PC-3 (cell line): ENCODE data around the gene ADAMTS3. TPM values are rescaled to one million over a fixed set of nuclear protein-coding genes. Genes with fewer than 3 reads are reported as not detected.

Experiments
- ATAC-seq: fragments of 200-7000 bp; cut with Tn5 transposase; 2 replicates; pipeline ENCODE4 v1.9.1; 2020; ENCODE audit warnings: mild to moderate bottlenecking, moderate library complexity
- BruUV-seq: library from RNA; stranded (reverse); fragments of 400-500 nt; replicated peaks from 2 replicates; lab custom pipeline; 2021; lab: Mats Ljungman, UMichigan
- CTCF ChIA-PET: fragments of 300-600 bp; sonication (Branson Sonifier 250); formaldehyde crosslinking; loops from one replicate; lab custom pipeline; 2022; ENCODE audit warnings: antibody characterized with exemption; lab: Charles Lee
- POLR2A ChIA-PET: fragments of 300-600 bp; sonication (Branson Sonifier 250); formaldehyde crosslinking; loops from one replicate; lab custom pipeline; 2022; ENCODE audit warnings: antibody characterized with exemption; ENCODE audit not compliant: unreplicated experiment; lab: Charles Lee
- DNase-seq: peaks from one replicate; pipeline ENCODE4 v3.0.0-alpha.2; 2015
- H2AFZ ChIP-seq: fragments of 300-600 bp; sonication (generic); 2 replicates; pipeline ENCODE4 v1.6.0; 2016; ENCODE audit warnings: antibody characterized with exemption, low read length
- H3F3A ChIP-seq: fragments of 300-600 bp; sonication (generic); one replicate; pipeline ENCODE4 v1.6.0; 2017; ENCODE audit warnings: antibody characterized with exemption, low read length, control low read depth, mild to moderate bottlenecking; ENCODE audit not compliant: unreplicated experiment
- H3K27ac ChIP-seq: fragments of 300-600 bp; sonication (generic); 2 replicates; pipeline ENCODE4 v1.5.1; 2016; ENCODE audit warnings: mild to moderate bottlenecking, low read length
- H3K27me3 ChIP-seq: fragments of 300-600 bp; sonication (generic); 2 replicates; pipeline ENCODE4 v1.6.1; 2016; ENCODE audit warnings: low read length, mixed read lengths
- H3K36me3 ChIP-seq: fragments of 300-600 bp; sonication (generic); 2 replicates; pipeline ENCODE4 v1.6.1; 2016; ENCODE audit warnings: low read depth, mixed run types, low read length, mixed read lengths
- H3K4me1 ChIP-seq: fragments of 300-600 bp; sonication (generic); 2 replicates; pipeline ENCODE4 v1.5.1; 2016; ENCODE audit warnings: low read length; ENCODE audit not compliant: insufficient read depth
- H3K4me2 ChIP-seq: fragments of 300-600 bp; sonication (generic); 2 replicates; pipeline ENCODE4 v1.6.0; 2016; ENCODE audit warnings: low read length
- H3K4me3 ChIP-seq: fragments of 300-600 bp; sonication (generic); 2 replicates; pipeline ENCODE4 v1.5.1; 2016; ENCODE audit warnings: mild to moderate bottlenecking, low read length, mixed read lengths
- H3K79me2 ChIP-seq: fragments of 300-600 bp; sonication (generic); 2 replicates; pipeline ENCODE4 v1.6.1; 2017; ENCODE audit warnings: low read length, mixed read lengths
- H3K9ac ChIP-seq: fragments of 300-600 bp; sonication (generic); 2 replicates; pipeline ENCODE4 v1.6.0; 2016; ENCODE audit warnings: mild to moderate bottlenecking, low read length
- H3K9me2 ChIP-seq: fragments of 300-600 bp; sonication (generic); replicated peaks from 2 replicates; pipeline ENCODE4 v1.6.1; 2016; ENCODE audit warnings: mixed run types, low read length, mixed read lengths
- H3K9me3 ChIP-seq: fragments of 300-600 bp; sonication (generic); 2 replicates; pipeline ENCODE4 v1.6.1; 2016; ENCODE audit warnings: low read length, mixed read lengths
- H4K20me1 ChIP-seq: fragments of 300-600 bp; sonication (generic); 2 replicates; pipeline ENCODE4 v1.6.1; 2016; ENCODE audit warnings: low read length, mixed read lengths
- EZH2 ChIP-seq: fragments of 300-600 bp; sonication (generic); IDR thresholded peaks from one replicate; pipeline ENCODE4 v1.6.1; 2017; ENCODE audit warnings: antibody characterized with exemption, mild to moderate bottlenecking, low read length; ENCODE audit not compliant: unreplicated experiment
- EZH2phosphoT487 ChIP-seq: fragments of 300-600 bp; sonication (generic); IDR thresholded peaks from 2 replicates; pipeline ENCODE4 v1.6.1; 2018; ENCODE audit warnings: mild to moderate bottlenecking, antibody characterized with exemption, low read length, borderline replicate concordance
- intact Hi-C: fragments of 100-400 bp; cut with micrococcal nuclease; formaldehyde crosslinking; loops from 2 replicates; pipeline ENCODE4 v1.9.0; 2023
- total RNA-seq: library from RNA; depleted of rRNA; stranded (reverse); fragments of >200 nt; gene quantifications from 2 replicates; pipeline ENCODE4 v1.2.3, GENCODE V29; 2014
- TF ChIP-seq, protein P1 (sequence below): fragments of 300-600 bp; sonication (generic); conservative IDR thresholded peaks from 2 replicates; pipeline ENCODE4 v1.5.1; 2017; ENCODE audit warnings: antibody characterized with exemption, low read depth, mild to moderate bottlenecking, low read length

ADAMTS3 gene
- total RNA-seq, 1 experiment from 2014 or later: 3.5 TPM

- no peaks in the 10 kb centered on the region for H3K9me3 ChIP-seq
- H3K36me3 ChIP-seq: no peaks in the 10 kb centered on the region
- intact Hi-C loops: no loop called here
- H3K4me1 ChIP-seq: no peaks in the 10 kb centered on the region
- H3K27ac ChIP-seq: no peak overlapping the region
- no peak overlapping the region for H3K4me2 ChIP-seq
- no peak overlapping the region for H3K9ac ChIP-seq
- no peaks in the 10 kb centered on the region for H3K9me2 ChIP-seq
- no TSS peak for BruUV-seq
- TF ChIP-seq EZH2 (no peak), EZH2phosphoT487 (no peak)
- TF ChIP-seq, protein P1, sequence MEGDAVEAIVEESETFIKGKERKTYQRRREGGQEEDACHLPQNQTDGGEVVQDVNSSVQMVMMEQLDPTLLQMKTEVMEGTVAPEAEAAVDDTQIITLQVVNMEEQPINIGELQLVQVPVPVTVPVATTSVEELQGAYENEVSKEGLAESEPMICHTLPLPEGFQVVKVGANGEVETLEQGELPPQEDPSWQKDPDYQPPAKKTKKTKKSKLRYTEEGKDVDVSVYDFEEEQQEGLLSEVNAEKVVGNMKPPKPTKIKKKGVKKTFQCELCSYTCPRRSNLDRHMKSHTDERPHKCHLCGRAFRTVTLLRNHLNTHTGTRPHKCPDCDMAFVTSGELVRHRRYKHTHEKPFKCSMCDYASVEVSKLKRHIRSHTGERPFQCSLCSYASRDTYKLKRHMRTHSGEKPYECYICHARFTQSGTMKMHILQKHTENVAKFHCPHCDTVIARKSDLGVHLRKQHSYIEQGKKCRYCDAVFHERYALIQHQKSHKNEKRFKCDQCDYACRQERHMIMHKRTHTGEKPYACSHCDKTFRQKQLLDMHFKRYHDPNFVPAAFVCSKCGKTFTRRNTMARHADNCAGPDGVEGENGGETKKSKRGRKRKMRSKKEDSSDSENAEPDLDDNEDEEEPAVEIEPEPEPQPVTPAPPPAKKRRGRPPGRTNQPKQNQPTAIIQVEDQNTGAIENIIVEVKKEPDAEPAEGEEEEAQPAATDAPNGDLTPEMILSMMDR: no peak
- no peak overlapping the region for H2AFZ ChIP-seq
- ChIA-PET CTCF (no interaction called here), POLR2A (interaction anchor here (0.6 kb wide), 1 partner anchor 84 kb away, joined by 7 read pairs; no protein-coding TSS in a partner anchor)
- no peaks in the 10 kb centered on the region for H4K20me1 ChIP-seq
- ATAC-seq (no peak), DNase-seq (no peak)
- no peaks in the 10 kb centered on the region for H3F3A ChIP-seq
- no peak overlapping the region for H3K4me3 ChIP-seq
- H3K27me3 ChIP-seq: no peaks in the 10 kb centered on the region
- no peaks in the 10 kb centered on the region for H3K79me2 ChIP-seq
These were observed 68.8 kb downstream of the ADAMTS3 start for GRCh38 chr4:72500214-72500613.

GRCh38 chr4:72496119-72496518, 72.9 kb downstream of the ADAMTS3 start:
- Histone ChIP-seq H3K9ac (no peak overlapping the region), H3K36me3 (no peaks in the 10 kb centered on the region), H3K27me3 (no peaks in the 10 kb centered on the region), H3K9me3 (no peaks in the 10 kb centered on the region; the same call in 1 of the 2 replicates), H3K4me1 (no peaks in the 10 kb centered on the region), H2AFZ (no peak overlapping the region), H3K79me2 (no peaks in the 10 kb centered on the region), H3F3A (no peaks in the 10 kb centered on the region), H3K4me3 (no peak overlapping the region), H4K20me1 (no peaks in the 10 kb centered on the region), H3K9me2 (no peaks in the 10 kb centered on the region), H3K4me2 (no peak overlapping the region), H3K27ac (no peak overlapping the region)
- TF ChIP-seq, protein P1: peak; percentile 79
- TF ChIP-seq EZH2phosphoT487: no peak
- POLR2A ChIA-PET: no interaction called here
- DNase-seq (peak; percentile 71), ATAC-seq (peak; percentile 87)
- BruUV-seq: no TSS peak
- intact Hi-C loops: loop anchor here (1.0 to 10.0 kb wide), 4 partner anchors 27 to 761 kb away; no protein-coding TSS in a partner anchor
- CTCF ChIA-PET: interaction anchor here (0.9 to 2.0 kb wide), 4 partner anchors 155 to 200 kb away, joined by 3 to 5 read pairs (median 5); no protein-coding TSS in a partner anchor

DNA sequence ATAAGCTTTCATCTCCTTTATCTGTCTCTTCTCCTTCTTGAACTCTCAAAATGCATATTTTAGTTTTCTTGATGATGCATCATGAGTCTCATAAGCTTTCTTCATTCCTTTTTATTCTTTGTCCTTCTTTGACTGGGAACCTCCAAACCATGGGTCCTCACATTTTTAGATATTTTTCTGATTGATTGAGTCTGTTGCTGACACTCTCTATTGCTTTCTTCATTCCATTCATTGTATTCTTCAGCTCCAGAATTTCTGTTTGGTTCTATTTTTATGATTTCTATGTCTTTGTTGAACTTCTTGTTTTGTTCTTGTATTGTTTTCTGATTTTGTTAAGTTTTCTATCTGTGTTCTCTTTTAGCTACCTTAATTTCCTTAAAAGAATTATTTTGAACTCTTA, 74.9 kb downstream of the ADAMTS3 start:
- H3K9me3 ChIP-seq: no peaks in the 10 kb centered on the region; the same call in 1 of the 2 replicates
- H3K79me2 ChIP-seq: no peaks in the 10 kb centered on the region
- no peak overlapping the region for H3K9ac ChIP-seq
- H3K27ac ChIP-seq: no peak overlapping the region
- POLR2A ChIA-PET: interaction anchor here (0.7 kb wide), 1 partner anchor 75 kb away, joined by 3 read pairs; no protein-coding TSS in a partner anchor
- no peak overlapping the region for H2AFZ ChIP-seq
- no peaks in the 10 kb centered on the region for H4K20me1 ChIP-seq
- no peaks in the 10 kb centered on the region for H3K36me3 ChIP-seq
- BruUV-seq: no TSS peak
- TF ChIP-seq EZH2phosphoT487 (no peak), EZH2 (no peak)
- TF ChIP-seq, protein P1: no peak
- no peak overlapping the region for H3K4me3 ChIP-seq
- H3K27me3 ChIP-seq: no peaks in the 10 kb centered on the region
- no peak for DNase-seq
- H3K9me2 ChIP-seq: no peaks in the 10 kb centered on the region
- intact Hi-C loops: loop anchor here (10.0 kb wide), 1 partner anchor 759 kb away; no protein-coding TSS in a partner anchor
- H3F3A ChIP-seq: no peaks in the 10 kb centered on the region
- no peak for ATAC-seq
- CTCF ChIA-PET: interaction anchor here (0.5 kb wide), 1 partner anchor 1641 kb away, joined by 7 read pairs; no protein-coding TSS in a partner anchor
- no peak overlapping the region for H3K4me2 ChIP-seq
- peaks cover 14% of the 10 kb centered on the region for H3K4me1 ChIP-seq
